Measurements from ENCODE around the gene PET117.
"Not testable (repeated sequence)": the region's sequence is repeated elsewhere in the genome, so short reads cannot be mapped to it uniquely, and the experiment has no call there.

The PET117 gene

GRCh38 chr20:18164356-18164755, 26.7 kb downstream of the PET117 start:
- no peak for DNase-seq (ENCODE audit: low spot score)

- DNase-seq (ENCODE audit: low spot score): no peak
These were observed 27.9 kb downstream of the PET117 start for GRCh38 chr20:18165553-18165952.

GRCh38 chr20:18166241-18166881, 28.7 kb downstream of the PET117 start:
- no peak for DNase-seq (ENCODE audit: low spot score)

GRCh38 chr20:18166950-18167349, 29.3 kb downstream of the PET117 start:
- no peak for DNase-seq (ENCODE audit: low spot score)

GRCh38 chr20:18172379-18172778, 34.7 kb downstream of the PET117 start:
- DNase-seq (ENCODE audit: low spot score): no peak

DNA sequence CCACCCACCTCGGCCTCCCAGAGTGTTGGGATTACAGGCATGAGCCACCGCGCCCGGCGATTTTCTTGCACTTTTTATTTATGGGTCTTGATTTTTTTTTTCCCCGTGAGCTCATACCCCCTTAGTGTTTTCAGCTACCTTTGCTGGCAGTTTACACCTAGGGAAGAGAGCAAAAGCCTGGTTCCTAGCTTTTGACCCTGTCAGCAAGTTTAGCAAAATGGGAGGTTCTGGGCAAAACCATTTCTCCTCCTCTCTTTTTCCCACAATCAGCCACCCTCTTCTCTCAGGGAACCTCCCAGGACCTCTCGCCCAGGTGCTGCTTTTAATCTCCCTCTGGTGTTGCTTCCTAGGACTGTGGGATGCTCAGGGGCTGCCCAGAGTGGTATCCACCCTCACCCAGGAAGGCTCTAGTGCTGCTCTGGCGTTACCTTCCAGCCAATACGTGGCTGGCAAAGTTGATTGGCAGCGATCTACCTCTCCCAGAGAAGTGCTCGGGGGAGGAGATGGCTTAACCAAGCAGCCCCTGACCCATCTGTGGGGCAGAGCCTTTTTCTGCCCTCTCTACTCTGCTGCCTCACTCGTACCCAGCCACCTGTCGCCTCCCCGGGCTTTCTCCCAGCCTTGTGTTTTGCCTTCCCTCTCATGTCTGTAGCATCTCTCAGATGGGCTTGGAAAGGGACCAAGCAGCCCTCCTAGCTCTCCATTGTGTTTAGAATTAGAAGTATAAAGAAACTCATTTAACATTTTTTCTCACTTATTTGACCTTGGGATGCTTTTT, 37.4 kb downstream of the PET117 start:
- no peak for DNase-seq (ENCODE audit: low spot score)

DNA sequence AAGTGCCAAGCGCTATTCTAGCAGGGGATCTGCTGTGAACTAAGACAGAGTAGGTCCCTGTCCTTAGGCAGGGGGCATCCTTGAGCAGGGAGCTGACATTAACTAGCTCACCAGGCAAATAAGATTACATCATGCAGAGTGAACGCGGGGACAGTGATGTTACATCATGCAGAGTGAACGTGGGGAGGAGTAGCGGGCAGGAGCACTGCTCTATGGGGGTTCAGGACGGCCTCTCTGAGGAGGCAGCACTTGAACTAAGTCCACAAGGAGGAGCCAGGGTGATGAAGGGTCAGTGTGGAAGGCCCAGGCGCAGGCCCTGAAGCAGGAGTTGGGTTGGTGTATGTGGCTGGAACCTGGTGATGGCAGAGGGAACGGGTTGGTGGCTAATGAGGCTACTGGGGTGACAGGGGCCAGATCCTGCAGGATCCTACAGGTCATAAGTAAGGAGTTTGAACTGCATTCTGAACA, 38.7 kb downstream of the PET117 start:
- no peak for DNase-seq (ENCODE audit: low spot score)

GRCh38 chr20:18180366-18180765, 42.7 kb downstream of the PET117 start:
- not testable (repeated sequence) for DNase-seq (ENCODE audit: low spot score)

DNA sequence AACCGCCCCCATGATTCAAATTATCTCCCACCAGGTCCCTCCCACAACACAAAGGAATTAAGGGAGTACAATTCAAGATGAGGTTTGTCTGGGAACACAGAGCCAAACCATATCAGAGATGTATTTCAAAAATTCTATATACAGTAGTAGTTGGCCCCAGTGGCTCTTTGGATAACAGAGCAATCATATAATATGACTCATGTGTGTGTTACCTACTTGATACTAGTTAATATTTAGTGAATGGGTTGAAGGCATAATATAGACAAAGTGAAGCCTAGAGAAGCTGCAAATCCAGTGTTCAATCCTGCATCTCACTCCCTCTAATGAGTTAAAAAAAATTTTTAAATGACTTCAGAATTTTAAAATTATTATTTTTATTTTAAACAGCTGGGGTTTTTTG, 43.2 kb downstream of the PET117 start:
- no peak for DNase-seq (ENCODE audit: low spot score)

GRCh38 chr20:18187020-18187419, 49.4 kb downstream of the PET117 start:
- no peak for DNase-seq (ENCODE audit: low spot score)

DNA sequence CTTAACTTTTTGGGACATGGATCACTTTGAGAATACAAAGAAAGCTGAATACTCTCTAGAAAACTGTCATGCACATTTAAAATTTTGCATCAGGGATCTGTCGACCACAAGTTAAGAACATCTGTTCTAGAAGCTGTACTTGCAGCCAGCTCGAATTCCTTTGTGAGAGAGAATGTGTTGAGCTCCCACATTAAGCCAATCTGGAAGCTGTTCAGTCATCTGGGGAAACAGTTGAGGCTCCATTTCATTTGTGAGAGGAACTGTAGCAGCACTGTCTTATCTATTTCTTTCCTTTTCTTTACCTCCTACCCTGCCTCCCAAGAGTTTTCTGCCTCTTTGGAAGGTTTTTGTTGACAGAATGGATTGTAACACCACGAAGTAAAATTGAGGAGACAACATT, 50.8 kb downstream of the PET117 start:
- DNase-seq (ENCODE audit: low spot score): no peak

- no peak for DNase-seq (ENCODE audit: low spot score)
These were observed 52.9 kb downstream of the PET117 start for GRCh38 chr20:18190338-18191233.

- no peak for DNase-seq (ENCODE audit: low spot score)
These were observed 53.6 kb downstream of the PET117 start for GRCh38 chr20:18191306-18191705.

All from hematopoietic multipotent progenitor cell treated with erythropoietin and hydrocortisone succinate and interleukin-3 and kit ligand, for 17 days (in vitro differentiated cells).